AG04449 (cell line): ENCODE data around the gene RRM1.
"Not testable (repeated sequence)": the region's sequence is repeated elsewhere in the genome, so short reads cannot be mapped to it uniquely, and the experiment has no call there.

Experiments used
- CTCF ChIA-PET: fragments of 350-600 bp; formaldehyde crosslinking; extraction: SDS; loops from one replicate; lab custom pipeline; 2021; ENCODE audit warnings: antibody characterized with exemption; lab: Yijun Ruan, JAX
- POLR2A ChIA-PET: fragments of 400-600, 350-600 bp; formaldehyde crosslinking; extraction: SDS; loops from one replicate; lab custom pipeline; 2020; ENCODE audit warnings: antibody characterized with exemption, inconsistent platforms; lab: Yijun Ruan, JAX
- DNase-seq: peaks from one replicate; pipeline ENCODE4 v3.0.0-alpha.2; 2010; ENCODE audit warnings: low read depth, low spot score
- H3K4me3 ChIP-seq: 2 replicates; pipeline ENCODE4 v1.5.1; 2011; ENCODE audit warnings: low read depth, mild to moderate bottlenecking, control low read depth, low read length
- TF ChIP-seq, protein P1 (sequence below): IDR thresholded peaks from one replicate; pipeline ENCODE4 v1.5.1; 2011; ENCODE audit warnings: mild to moderate bottlenecking, moderate library complexity, low read length, control low read depth, inconsistent platforms; ENCODE audit not compliant: insufficient read depth; ENCODE audit errors: missing control alignments

Gene RRM1

DNA sequence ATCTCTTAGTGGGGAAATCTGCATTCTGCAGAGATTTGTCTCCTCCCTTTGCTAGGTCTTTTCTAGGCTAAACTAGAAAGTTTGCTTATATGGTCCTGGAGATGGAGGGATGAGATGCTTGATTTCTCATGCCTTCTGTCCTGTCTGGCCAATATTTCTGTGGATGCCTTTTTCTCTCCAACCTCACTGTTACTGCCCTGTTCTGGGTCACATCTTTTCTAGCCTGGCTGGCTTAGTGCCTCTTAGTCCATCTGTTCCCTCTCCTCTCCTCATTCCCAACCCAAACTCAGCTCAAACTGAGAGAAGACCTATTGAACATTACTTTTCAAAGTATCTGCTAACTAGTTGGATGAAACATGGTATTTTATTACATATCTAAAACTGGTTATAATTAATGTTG, 62.0 kb downstream of the RRM1 start:
- CTCF ChIA-PET: interaction anchor here (0.9 kb wide), 1 partner anchor 25 kb away, joined by 3 read pairs; no protein-coding TSS in a partner anchor

DNA sequence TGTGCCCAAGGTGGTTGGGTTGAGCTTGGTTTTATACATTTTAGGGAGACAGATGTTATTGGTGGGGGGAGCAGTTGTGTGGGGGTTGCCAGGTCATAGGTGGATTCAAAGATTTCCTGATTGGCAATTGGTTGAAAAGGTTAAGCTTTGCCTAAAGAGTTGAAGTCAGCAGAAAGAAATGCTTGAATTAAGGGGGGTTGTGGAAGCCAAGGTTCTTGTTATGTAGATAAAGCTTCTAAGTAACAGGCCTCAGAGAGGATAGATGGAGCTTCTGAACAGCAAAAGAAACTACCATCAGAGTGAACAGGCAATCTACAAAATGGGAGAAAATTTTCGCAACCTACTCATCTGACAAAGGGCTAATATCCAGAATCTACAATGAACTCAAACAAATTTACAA, 64.2 kb downstream of the RRM1 start:
- H3K4me3 ChIP-seq, DNase-seq, CTCF ChIA-PET, POLR2A ChIA-PET: not testable (repeated sequence)

More for the DNA sequence above, 62.0 kb downstream of the RRM1 start:
- POLR2A ChIA-PET: no interaction called here
- H3K4me3 ChIP-seq: no peak overlapping the region
- DNase-seq: no peak
- TF ChIP-seq, protein P1, sequence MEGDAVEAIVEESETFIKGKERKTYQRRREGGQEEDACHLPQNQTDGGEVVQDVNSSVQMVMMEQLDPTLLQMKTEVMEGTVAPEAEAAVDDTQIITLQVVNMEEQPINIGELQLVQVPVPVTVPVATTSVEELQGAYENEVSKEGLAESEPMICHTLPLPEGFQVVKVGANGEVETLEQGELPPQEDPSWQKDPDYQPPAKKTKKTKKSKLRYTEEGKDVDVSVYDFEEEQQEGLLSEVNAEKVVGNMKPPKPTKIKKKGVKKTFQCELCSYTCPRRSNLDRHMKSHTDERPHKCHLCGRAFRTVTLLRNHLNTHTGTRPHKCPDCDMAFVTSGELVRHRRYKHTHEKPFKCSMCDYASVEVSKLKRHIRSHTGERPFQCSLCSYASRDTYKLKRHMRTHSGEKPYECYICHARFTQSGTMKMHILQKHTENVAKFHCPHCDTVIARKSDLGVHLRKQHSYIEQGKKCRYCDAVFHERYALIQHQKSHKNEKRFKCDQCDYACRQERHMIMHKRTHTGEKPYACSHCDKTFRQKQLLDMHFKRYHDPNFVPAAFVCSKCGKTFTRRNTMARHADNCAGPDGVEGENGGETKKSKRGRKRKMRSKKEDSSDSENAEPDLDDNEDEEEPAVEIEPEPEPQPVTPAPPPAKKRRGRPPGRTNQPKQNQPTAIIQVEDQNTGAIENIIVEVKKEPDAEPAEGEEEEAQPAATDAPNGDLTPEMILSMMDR: no peak

DNA sequence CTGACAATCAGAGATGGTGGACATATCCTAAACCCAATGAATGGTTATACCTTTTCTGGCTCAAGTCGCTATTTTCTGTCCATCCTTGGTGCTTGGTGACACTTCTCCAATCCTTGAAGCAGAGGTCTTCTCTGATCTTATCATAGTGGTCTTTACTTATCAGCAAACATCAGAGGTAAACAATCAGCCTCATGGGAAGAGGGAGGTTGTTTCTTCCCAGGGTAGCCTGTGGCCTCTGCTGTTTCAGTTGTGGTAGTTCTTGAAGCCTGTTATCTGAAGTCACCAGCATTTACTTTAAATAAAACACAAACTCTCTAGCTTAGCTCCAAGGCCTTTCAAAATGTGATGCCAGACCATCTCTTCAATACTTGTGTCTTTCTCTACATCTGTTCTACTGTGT, 66.7 kb downstream of the RRM1 start:
- CTCF ChIA-PET: interaction anchor here (1.2 kb wide), 1 partner anchor 21 kb away, joined by 3 read pairs; no protein-coding TSS in a partner anchor
- H3K4me3 ChIP-seq: no peak overlapping the region
- TF ChIP-seq, protein P1: no peak
- no peak for DNase-seq
- POLR2A ChIA-PET: no interaction called here

DNA sequence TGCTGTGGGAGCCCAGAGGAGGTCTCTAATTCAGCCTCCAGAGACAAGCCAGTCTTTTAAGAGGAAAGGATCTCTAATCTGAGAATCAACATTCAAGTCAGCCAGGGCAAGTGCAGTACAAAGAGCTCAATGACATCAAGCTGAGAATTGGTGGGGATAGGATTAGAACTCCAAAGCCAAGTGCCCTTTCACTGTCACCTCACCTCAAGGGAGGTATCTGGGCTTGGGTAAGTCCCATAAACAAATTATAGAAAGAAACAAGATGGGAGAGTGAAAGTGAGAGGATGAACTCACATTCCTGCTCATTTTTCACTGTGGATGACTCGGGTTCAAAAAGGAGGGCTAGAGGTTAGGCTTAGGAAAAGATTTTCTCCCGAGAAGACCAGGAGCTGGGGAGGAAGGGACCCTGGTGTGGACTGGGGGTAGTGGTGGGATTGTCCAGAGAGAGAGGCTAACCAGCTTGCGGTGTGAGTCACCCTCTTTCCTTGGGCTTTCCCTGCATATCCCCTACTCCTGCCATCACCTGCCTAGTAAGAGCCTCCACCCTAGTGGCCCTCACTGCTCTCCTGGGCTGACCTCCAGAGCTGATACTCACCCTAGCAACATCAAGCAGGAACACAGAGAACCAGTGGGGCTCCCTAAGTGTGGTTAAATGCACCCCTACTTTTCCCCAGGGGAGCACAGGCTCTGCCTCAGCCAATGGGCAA, 70.4 kb downstream of the RRM1 start:
- CTCF ChIA-PET: interaction anchor here (1.0 to 1.3 kb wide), 2 partner anchors 13 to 22 kb away, joined by 4 to 8 read pairs; no protein-coding TSS in a partner anchor
- TF ChIP-seq, protein P1: no peak
- POLR2A ChIA-PET: no interaction called here
- DNase-seq: no peak
- no peak overlapping the region for H3K4me3 ChIP-seq

DNA sequence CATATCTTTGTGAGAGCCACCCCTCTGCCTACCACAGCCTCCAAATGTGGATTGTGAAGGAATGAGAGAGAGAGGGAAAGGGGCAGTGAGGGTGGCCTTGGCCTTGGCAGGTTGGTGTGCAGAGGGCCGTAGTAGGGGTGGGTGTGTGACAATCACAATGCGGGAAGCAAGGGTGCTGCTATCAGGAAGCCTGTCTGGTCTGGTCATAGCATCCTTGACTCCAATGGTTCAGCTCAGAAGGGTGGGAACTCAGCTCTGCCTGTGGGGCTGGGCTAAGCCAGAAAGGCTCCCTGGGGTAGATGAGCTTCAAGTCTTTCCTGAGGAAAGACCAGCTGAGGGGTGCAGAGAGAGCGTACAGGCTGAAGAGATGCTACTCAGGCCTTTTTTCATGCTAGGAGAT, 72.7 kb downstream of the RRM1 start:
- ChIA-PET POLR2A (no interaction called here), CTCF (no interaction called here)
- no peak for DNase-seq
- TF ChIP-seq, protein P1: no peak
- H3K4me3 ChIP-seq: no peak overlapping the region

DNA sequence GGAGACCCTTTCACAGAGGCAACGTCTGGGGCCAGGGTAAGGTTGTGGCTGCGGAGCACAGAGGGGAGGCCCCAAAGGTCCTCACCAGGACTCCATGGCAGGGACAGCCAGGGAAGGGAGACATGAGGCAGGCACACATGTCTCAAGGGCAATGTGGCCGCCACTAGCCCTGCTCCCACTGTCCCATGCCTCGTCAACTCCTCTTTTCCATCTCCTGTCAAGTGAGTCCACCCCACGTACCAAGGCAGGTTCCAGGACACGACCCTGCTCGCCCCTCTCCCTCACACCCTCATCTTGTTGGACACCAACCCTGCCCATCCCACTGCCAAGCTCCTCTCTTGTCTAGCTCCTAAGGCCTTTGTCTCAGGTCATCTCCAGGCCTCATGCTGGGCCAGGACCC, 73.2 kb downstream of the RRM1 start:
- CTCF ChIA-PET: no interaction called here

DNA sequence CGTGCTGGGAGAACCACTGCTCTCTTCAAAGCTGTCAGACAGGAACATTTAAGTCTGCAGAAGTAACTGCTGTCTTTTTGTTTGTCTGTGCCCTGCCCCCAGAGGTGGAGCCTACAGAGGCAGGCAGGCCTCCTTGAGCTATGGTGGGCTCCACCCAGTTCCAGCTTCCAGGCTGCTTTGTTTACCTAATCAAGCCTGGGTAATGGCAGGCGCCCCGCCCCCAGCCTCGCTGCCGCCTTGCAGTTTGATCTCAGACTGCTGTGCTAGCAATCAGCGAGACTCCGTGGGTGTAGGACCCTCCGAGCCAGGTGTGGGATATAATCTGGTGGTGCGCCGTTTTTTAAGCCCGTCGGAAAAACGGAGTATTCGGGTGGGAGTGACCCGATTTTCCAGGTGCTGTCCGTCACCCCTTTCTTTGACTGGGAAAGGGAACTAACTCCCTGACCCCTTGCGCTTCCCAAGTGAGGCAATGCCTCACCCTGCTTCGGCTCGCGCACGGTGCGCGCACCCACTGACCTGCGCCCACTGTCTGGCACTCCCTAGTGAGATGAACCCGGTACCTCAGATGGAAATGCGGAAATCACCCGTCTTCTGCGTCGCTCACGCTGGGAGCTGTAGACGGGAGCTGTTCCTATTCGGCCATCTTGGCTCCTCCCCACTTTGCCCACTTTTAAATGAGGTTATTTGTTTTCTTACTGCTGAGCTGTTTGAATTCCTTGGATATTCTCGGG, 81.2 kb downstream of the RRM1 start:
- POLR2A ChIA-PET, H3K4me3 ChIP-seq, DNase-seq: not testable (repeated sequence)
- CTCF ChIA-PET: interaction anchor here (2.9 kb wide), 1 partner anchor 11 kb away, joined by 23 read pairs; no protein-coding TSS in a partner anchor

More for the DNA sequence above, 73.2 kb downstream of the RRM1 start:
- POLR2A ChIA-PET: no interaction called here
- TF ChIP-seq, protein P1: no peak
- no peak for DNase-seq
- no peak overlapping the region for H3K4me3 ChIP-seq
